B cell (primary cell): ENCODE measurements around the gene BUD31. TPM values are rescaled to one million over a fixed set of nuclear protein-coding genes. Genes with fewer than 3 reads are reported as not detected.

Source experiments
- ATAC-seq: fragments of 200-7000 bp; cut with Tn5 transposase; one replicate; pipeline ENCODE4 v1.10.0; 2021; ENCODE audit warnings: low read depth, mild to moderate bottlenecking, moderate number of reproducible peaks, moderate library complexity
- CTCF ChIA-PET: fragments of 350-600 bp; sonication (Branson Sonifier 250); formaldehyde crosslinking; loops from one replicate; lab custom pipeline; 2021; ENCODE audit warnings: antibody characterized with exemption, inconsistent platforms; lab: Charles Lee
- POLR2A ChIA-PET: fragments of 350-600 bp; sonication (Branson Sonifier 250); formaldehyde crosslinking; loops from one replicate; lab custom pipeline; 2021; ENCODE audit warnings: antibody characterized with exemption; lab: Charles Lee
- DNase-seq: peaks from one replicate; pipeline ENCODE4 v3.0.0; 2013
- H2AFZ ChIP-seq: 2 replicates; pipeline ENCODE4 v1.6.1; 2012; ENCODE audit warnings: mild to moderate bottlenecking, low read depth, low read length; ENCODE audit not compliant: insufficient read depth, poor library complexity, severe bottlenecking
- H3K27ac ChIP-seq, 2 donors: 1 replicate in 1 of 2; 2 replicates in 1 of 2; pipeline ENCODE4 v1.5.1; 2012 to 2013; ENCODE audit warnings: low read length in 2 of 2, mild to moderate bottlenecking in 2 of 2, moderate library complexity in 1 of 2
- H3K27me3 ChIP-seq, 4 experiments: fragments of 200-600 bp in 1 of 4; sonication (generic) in 1 of 4; replicated peaks in 1 of 4; 1 replicate in 2 of 4; 2 replicates in 2 of 4; pipeline versions ENCODE4 v1.6.1 to v1.7.0; 2013 to 2016; ENCODE audit warnings: low read length in 3 of 4, mild to moderate bottlenecking in 2 of 4, mixed read lengths in 1 of 4, moderate library complexity in 1 of 4; ENCODE audit not compliant: insufficient read depth in 4 of 4, control insufficient read depth in 3 of 4; ENCODE audit errors: control extremely low read depth in 1 of 4
- H3K36me3 ChIP-seq, 2 experiments: replicated peaks in 1 of 2; 1 replicate in 1 of 2; 2 replicates in 1 of 2; pipeline versions ENCODE4 v1.6.1 to v1.7.1; 2013; ENCODE audit warnings: low read length in 1 of 2; ENCODE audit not compliant: insufficient read depth in 2 of 2, control insufficient read depth in 1 of 2; ENCODE audit errors: control extremely low read depth in 1 of 2, extremely low read depth in 1 of 2
- H3K4me1 ChIP-seq, 2 donors: fragments of 200-600 bp in 1 of 2; sonication (generic) in 1 of 2; 1 replicate in 1 of 2; 2 replicates in 1 of 2; pipeline versions ENCODE4 v1.5.1 to v1.6.1; 2013 to 2017; ENCODE audit warnings: low read length in 2 of 2; ENCODE audit not compliant: control insufficient read depth in 2 of 2, insufficient read depth in 2 of 2
- H3K4me2 ChIP-seq: replicated peaks from 2 replicates; pipeline ENCODE3; 2012; ENCODE audit warnings: mild to moderate bottlenecking, low read depth, low read length; ENCODE audit not compliant: poor library complexity, severe bottlenecking
- H3K4me3 ChIP-seq, 5 experiments: fragments of 200-600 bp in 1 of 5; sonication (generic) in 1 of 5; 1 replicate in 3 of 5; 2 replicates in 2 of 5; pipeline versions ENCODE4 v1.5.1 to v1.7.0; 2011 to 2016; ENCODE audit warnings: low read length in 4 of 5, mild to moderate bottlenecking in 4 of 5, low read depth in 2 of 5, control low read depth in 1 of 5, moderate library complexity in 1 of 5; ENCODE audit not compliant: insufficient read depth in 1 of 5; ENCODE audit errors: control extremely low read depth in 1 of 5, extremely low read depth in 1 of 5
- H3K79me2 ChIP-seq: fragments of 200-600 bp; sonication (generic); one replicate; pipeline ENCODE4 v1.6.0; 2016; ENCODE audit warnings: low read length; ENCODE audit not compliant: control insufficient read depth, insufficient read depth
- H3K9ac ChIP-seq: fragments of 200-600 bp; sonication (generic); 2 replicates; pipeline ENCODE4 v1.6.1; 2017; ENCODE audit warnings: mild to moderate bottlenecking, low read length, moderate library complexity
- H3K9me3 ChIP-seq, 3 donors: one replicate each; pipeline versions ENCODE4 v1.6.1 to v1.7.1; 2013; ENCODE audit warnings: low read length in 2 of 3; ENCODE audit not compliant: control insufficient read depth in 2 of 3, insufficient read depth in 1 of 3; ENCODE audit errors: control extremely low read depth in 1 of 3
- H4K20me1 ChIP-seq: 2 replicates; pipeline ENCODE4 v1.6.0; 2012; ENCODE audit warnings: mild to moderate bottlenecking, low read length; ENCODE audit not compliant: insufficient read depth, control insufficient read depth, poor library complexity, severe bottlenecking
- H3K27ac Mint-ChIP-seq: one replicate; pipeline ENCODE4 v1.8.0; 2021; ENCODE audit warnings: mixed read lengths
- H3K27me3 Mint-ChIP-seq: one replicate; pipeline ENCODE4 v1.8.0; 2021; ENCODE audit warnings: mixed read lengths
- H3K4me1 Mint-ChIP-seq: one replicate; pipeline ENCODE4 v1.8.0; 2021; ENCODE audit warnings: mixed read lengths
- H3K4me3 Mint-ChIP-seq: one replicate; pipeline ENCODE4 v1.8.0; 2021; ENCODE audit warnings: mixed read lengths
- H3K9me3 Mint-ChIP-seq: one replicate; pipeline ENCODE4 v1.8.0; 2022; ENCODE audit warnings: mixed read lengths; ENCODE audit not compliant: insufficient read depth
- CTCF ChIP-seq: fragments of 200-600 bp; IDR thresholded peaks from one replicate; pipeline ENCODE4 v1.8.0; 2022; ENCODE audit warnings: antibody characterized with exemption, mild to moderate bottlenecking
- EZH2 ChIP-seq: IDR thresholded peaks from 2 replicates; pipeline ENCODE4 v1.6.1; 2012; ENCODE audit warnings: borderline replicate concordance, low read depth, mild to moderate bottlenecking, moderate library complexity, low read length; ENCODE audit not compliant: insufficient read depth, poor library complexity, severe bottlenecking
- WGBS: methylation state at CpG from one replicate; pipeline ENCODE4 v1.1.5; 2013; ENCODE audit warnings: missing lambda C conversion rate; ENCODE audit not compliant: insufficient coverage; 5-methylcytosine and 5-hydroxymethylcytosine counted together
- intact Hi-C: fragments of 100-400 bp; cut with micrococcal nuclease; formaldehyde crosslinking; loops from one replicate; pipeline ENCODE4 v1.10.0; 2022
- polyA plus RNA-seq: library from polyadenylated mRNA; depleted of rRNA; stranded (reverse); fragments of >200 nt; gene quantifications from 2 replicates; pipeline ENCODE4 v1.2.3, GENCODE V29; 2012
- total RNA-seq, 2 donors: library from RNA; stranded (reverse); fragments of 120-200 nt in 1 of 2; gene quantifications; 1 replicate in 1 of 2; 2 replicates in 1 of 2; pipeline versions ENCODE4 v1.2.3 to v1.2.4, GENCODE V29; 2013 to 2022

The BUD31 gene
- total and polyA plus RNA-seq, 2 donors (not counting 1 experiment from before 2014, with no cell fraction given): 57.8 to 69.4 TPM

- no peaks in the 10 kb centered on the region for H3K27me3 ChIP-seq
- peak overlapping the region; percentile 31 to 72 (median 48) for H3K4me3 ChIP-seq
- H3K36me3 ChIP-seq: peaks cover 0 to 27% of the 10 kb centered on the region in 2 experiments
- H3K27ac ChIP-seq: peak overlapping the region; percentile 94 to 96
- H3K4me2 ChIP-seq: peak overlapping the region; percentile 96
- H3K27me3 Mint-ChIP-seq: no peaks in the 10 kb centered on the region
- DNase-seq (peak; percentile 90), ATAC-seq (peak; percentile 82)
- intact Hi-C loops: loop anchor here (1.0 kb wide), 2 partner anchors 12 to 27 kb away; partner anchors contain the start of genes BUD31 and PDAP1
- CTCF ChIA-PET: interaction anchor here (1.0 to 2.4 kb wide), 3 partner anchors 16 to 27 kb away, joined by 3 to 10 read pairs (median 8); partner anchors contain the start of genes BUD31 and PDAP1
- peak overlapping the region; percentile 68 for H3K9ac ChIP-seq
- H2AFZ ChIP-seq: no peak overlapping the region
- 30% methylated on average over 16 of the region's 16 CpGs for WGBS
- no peaks in the 10 kb centered on the region for H3K9me3 Mint-ChIP-seq
- POLR2A ChIA-PET: interaction anchor here (0.6 to 2.6 kb wide), 5 partner anchors 12 to 1055 kb away, joined by 3 to 15 read pairs (median 4); partner anchors contain the start of genes BUD31, PDAP1 and ZKSCAN5
- H3K9me3 ChIP-seq: no peaks in the 10 kb centered on the region
- TF ChIP-seq EZH2 (no peak), CTCF (no peak)
- H3K4me1 Mint-ChIP-seq: peaks cover 56% of the 10 kb centered on the region
- H3K4me3 Mint-ChIP-seq: peak overlapping the region; percentile 90
- peaks cover 79% of the 10 kb centered on the region for H3K79me2 ChIP-seq
- peaks cover 62 to 92% of the 10 kb centered on the region in 2 donors for H3K4me1 ChIP-seq
- peaks cover 71% of the 10 kb centered on the region for H4K20me1 ChIP-seq
- H3K27ac Mint-ChIP-seq: peak overlapping the region; percentile 92
These were observed 27.7 kb upstream of the BUD31 start for GRCh38 chr7:99380823-99381663.

DNA sequence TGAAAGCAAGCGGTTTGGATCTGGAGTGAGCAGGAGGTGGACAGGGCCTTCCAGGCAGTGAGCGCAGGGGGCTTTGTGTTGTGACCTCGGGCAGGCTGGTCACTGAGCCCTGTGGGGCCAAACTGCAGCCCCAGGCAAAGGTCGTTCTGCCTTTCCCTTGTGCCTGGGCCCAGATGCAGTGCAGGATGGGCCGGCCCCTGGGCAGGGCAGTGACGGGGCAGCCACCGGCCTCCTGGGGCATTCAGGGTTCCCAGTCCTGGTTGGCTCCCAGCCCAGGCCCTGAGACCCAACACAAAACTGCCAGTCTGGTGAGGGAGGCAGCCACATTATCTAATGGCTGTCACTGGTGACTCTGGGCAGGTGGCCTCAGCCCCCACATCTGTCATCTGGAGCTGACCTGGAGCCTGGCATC, 27.1 kb upstream of the BUD31 start:
- Mint-ChIP-seq H3K4me1 (peaks cover 53% of the 10 kb centered on the region), H3K9me3 (no peaks in the 10 kb centered on the region), H3K27me3 (no peaks in the 10 kb centered on the region), H3K27ac (peak overlapping the region; percentile 92), H3K4me3 (peak overlapping the region; percentile 90)
- H3K4me3 ChIP-seq: peak overlapping the region in 1 of 5 experiments; percentile 72
- peaks cover 71% of the 10 kb centered on the region for H4K20me1 ChIP-seq
- peak overlapping the region; percentile 68 for H3K9ac ChIP-seq
- intact Hi-C loops: loop anchor here (1.0 kb wide), 1 partner anchor 12 kb away; no protein-coding TSS in a partner anchor
- DNase-seq: no peak
- H3K4me2 ChIP-seq: peak overlapping the region; percentile 96
- peaks cover 56 to 85% of the 10 kb centered on the region in 2 donors for H3K4me1 ChIP-seq
- peak overlapping the region; percentile 94 to 96 for H3K27ac ChIP-seq
- H3K9me3 ChIP-seq: no peaks in the 10 kb centered on the region
- ChIA-PET CTCF (no interaction called here), POLR2A (interaction anchor here (0.7 kb wide), 2 partner anchors 11 to 12 kb away, joined by 6 to 9 read pairs; no protein-coding TSS in a partner anchor)
- no peaks in the 10 kb centered on the region for H3K27me3 ChIP-seq
- no peak for ATAC-seq
- peaks cover 79% of the 10 kb centered on the region for H3K79me2 ChIP-seq
- H3K36me3 ChIP-seq: peaks cover 0 to 33% of the 10 kb centered on the region in 2 experiments
- WGBS: 87% methylated on average over 7 of the region's 7 CpGs
- TF ChIP-seq CTCF: no peak
- no peak for TF ChIP-seq EZH2
- no peak overlapping the region for H2AFZ ChIP-seq
